SK-N-DZ (cell line): ENCODE data around the gene TRAPPC2.
"Not testable (repeated sequence)": the region's sequence is repeated elsewhere in the genome, so short reads cannot be mapped to it uniquely, and the experiment has no call there.

ENCODE experiments used
- DNase-seq: peaks from one replicate; pipeline ENCODE4 v3.0.0-alpha.2; 2015; ENCODE audit warnings: low spot score

The TRAPPC2 gene

GRCh38 chrX:13670197-13670596 is 64.2 kb downstream of the TRAPPC2 start:
- no peak for DNase-seq

- not testable (repeated sequence) for DNase-seq
Measured at GRCh38 chrX:13669755-13670154, 64.7 kb downstream of the TRAPPC2 start.

DNA sequence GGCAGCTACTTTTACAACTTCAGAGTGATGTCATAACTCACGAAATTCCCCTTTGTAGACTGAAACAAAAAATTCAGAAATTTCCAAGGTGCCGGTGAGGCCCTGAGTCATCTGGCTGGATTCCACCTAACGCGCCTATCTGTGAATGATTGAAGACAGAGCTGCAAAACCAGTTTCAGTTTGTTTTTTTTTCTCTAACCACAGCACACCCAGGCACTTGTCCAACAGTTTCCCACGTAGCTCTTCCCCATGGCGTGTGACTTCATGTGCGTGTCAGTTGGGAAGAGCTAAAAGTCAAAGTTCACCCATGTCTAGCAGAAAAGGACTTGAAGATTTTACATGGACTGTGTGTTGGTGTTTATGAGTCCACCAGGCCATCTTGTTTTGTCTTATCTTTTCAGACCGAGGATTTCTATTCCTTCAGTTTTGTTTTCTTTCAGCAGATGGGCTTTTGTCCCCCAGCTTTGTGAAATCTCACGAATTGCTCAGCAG is 65.1 kb downstream of the TRAPPC2 start:
- DNase-seq, result no peak

DNA sequence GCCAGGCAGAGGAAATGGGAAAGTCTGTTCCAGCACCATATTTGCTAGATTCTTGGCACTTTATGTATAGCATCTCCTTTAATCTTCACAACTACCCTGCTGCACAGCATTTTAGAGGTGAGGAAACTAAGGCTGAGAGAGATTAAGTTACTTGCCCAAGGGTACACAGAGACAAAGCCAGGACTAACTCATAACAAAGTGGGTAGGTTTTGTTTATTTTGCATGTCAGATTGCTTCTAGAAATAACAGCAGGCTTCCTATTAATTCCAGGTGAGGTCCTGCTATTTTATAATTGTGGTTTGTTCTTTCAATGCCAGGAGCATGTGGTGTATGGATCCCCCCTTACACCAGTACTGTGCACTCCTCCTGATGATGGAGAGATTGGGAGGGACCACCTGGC is 66.5 kb downstream of the TRAPPC2 start:
- no peak for DNase-seq

DNA sequence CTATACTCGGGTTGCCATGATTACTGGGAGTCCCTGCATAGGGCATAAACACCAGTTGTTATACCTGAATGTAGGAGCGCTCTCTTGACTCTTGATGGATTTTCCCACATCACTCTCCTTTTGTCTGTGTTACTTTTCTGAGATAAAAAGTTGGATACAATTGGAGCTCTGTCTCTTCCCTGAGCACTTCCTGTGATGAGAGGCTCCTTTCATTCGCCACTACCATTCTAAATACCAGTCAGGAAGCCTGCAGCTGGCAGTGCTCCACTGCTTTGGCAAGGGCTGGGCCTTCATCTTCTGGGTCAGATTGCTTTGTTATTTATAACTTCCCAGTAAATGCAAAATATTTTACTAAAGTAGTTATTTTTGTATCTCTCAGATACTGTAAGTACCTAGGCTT is 67.6 kb downstream of the TRAPPC2 start:
- DNase-seq, result no peak

DNA sequence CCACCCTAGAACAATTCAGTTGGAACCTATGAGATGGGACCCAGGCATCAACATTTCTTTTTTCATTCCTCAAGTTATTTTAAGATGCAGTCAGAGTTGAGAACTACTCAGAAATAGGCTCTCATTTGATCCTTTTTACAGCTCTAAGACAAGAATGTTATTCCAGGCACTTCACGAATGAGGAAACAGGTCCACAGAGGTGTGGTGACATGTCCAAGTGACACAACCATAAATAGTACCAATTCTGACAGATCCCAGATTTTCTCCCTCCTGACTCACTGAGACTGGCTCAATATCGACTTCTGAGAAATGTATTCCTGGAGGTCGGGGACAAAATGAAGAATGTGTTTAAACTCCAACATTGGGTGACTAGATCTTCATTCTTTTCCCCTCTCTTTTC is 70.4 kb downstream of the TRAPPC2 start:
- DNase-seq, result no peak

- DNase-seq, result no peak
Measured at GRCh38 chrX:13662355-13662791, 72.0 kb downstream of the TRAPPC2 start.
